H1 (cell line): ENCODE measurements around the gene TNFRSF8. TPM values are rescaled to one million over a fixed set of nuclear protein-coding genes. Genes with fewer than 3 reads are reported as not detected.

ENCODE experiments used
- CTCF ChIA-PET: fragments of 300-600 bp; sonication (Branson Sonifier 250); formaldehyde crosslinking; loops from one replicate; lab custom pipeline; 2021; ENCODE audit not compliant: partially characterized antibody; lab: Charles Lee
- POLR2A ChIA-PET: fragments of 300-600 bp; sonication (Branson Sonifier 250); formaldehyde crosslinking; loops from one replicate; lab custom pipeline; 2021; ENCODE audit warnings: inconsistent platforms; ENCODE audit not compliant: partially characterized antibody; lab: Charles Lee
- DNase-seq, 2 experiments: peaks; one replicate each; pipeline versions ENCODE4 v3.0.0 to v3.0.0-alpha.2; 2010 to 2022; ENCODE audit warnings: low spot score in 2 of 2, low read depth in 1 of 2, mixed read lengths in 1 of 2
- FAIRE-seq: peaks from 2 replicates; lab custom pipeline; 2011; peaks lifted over from hg19 to GRCh38; lab: Jason Lieb, UNC
- H2AFZ ChIP-seq: 2 replicates; pipeline ENCODE4 v1.8.1; 2012; ENCODE audit warnings: low read length, inconsistent platforms
- H2AK5ac ChIP-seq: 2 replicates; pipeline ENCODE4 v1.6.1; 2013; ENCODE audit warnings: low read depth, low read length
- H2BK120ac ChIP-seq: replicated peaks from 2 replicates; pipeline ENCODE3; 2013; ENCODE audit warnings: low read depth, low read length, inconsistent platforms
- H2BK12ac ChIP-seq: 2 replicates; pipeline ENCODE4 v1.6.1; 2013; ENCODE audit warnings: low read depth, low read length
- H2BK15ac ChIP-seq: 2 replicates; pipeline ENCODE4 v1.6.1; 2013; ENCODE audit warnings: low read length
- H2BK20ac ChIP-seq: 2 replicates; pipeline ENCODE4 v1.6.1; 2013; ENCODE audit warnings: low read length
- H2BK5ac ChIP-seq: 2 replicates; pipeline ENCODE4 v1.6.1; 2013; ENCODE audit warnings: low read depth, low read length
- H3K14ac ChIP-seq: 2 replicates; pipeline ENCODE4 v1.6.1; 2013; ENCODE audit warnings: inconsistent platforms; ENCODE audit not compliant: insufficient read length
- H3K18ac ChIP-seq: 2 replicates; pipeline ENCODE4 v1.6.1; 2013; ENCODE audit warnings: low read length; ENCODE audit errors: extremely low read depth
- H3K23ac ChIP-seq: 2 replicates; pipeline ENCODE4 v1.6.1; 2013; ENCODE audit warnings: inconsistent platforms; ENCODE audit not compliant: insufficient read length
- H3K23me2 ChIP-seq: 2 replicates; pipeline ENCODE4 v1.6.1; 2013; ENCODE audit warnings: low read depth, low read length
- H3K27ac ChIP-seq: 2 replicates; pipeline ENCODE4 v1.6.1; 2011; ENCODE audit warnings: low read depth, low read length, inconsistent platforms
- H3K27me3 ChIP-seq, 4 experiments: replicated peaks in 1 of 4; 1 replicate in 1 of 4; 2 replicates in 3 of 4; pipeline versions ENCODE4 v1.6.1 to v1.8.1; 2011 to 2013; ENCODE audit warnings: low read length in 3 of 4, mild to moderate bottlenecking in 3 of 4, inconsistent platforms in 2 of 4, mixed read lengths in 2 of 4, moderate library complexity in 1 of 4; ENCODE audit not compliant: control insufficient read depth in 3 of 4, insufficient read depth in 3 of 4; ENCODE audit errors: extremely low read depth in 1 of 4
- H3K36me3 ChIP-seq, 4 experiments: 2 replicates each; pipeline versions ENCODE4 v1.6.1 to v1.8.1; 2011 to 2013; ENCODE audit warnings: mild to moderate bottlenecking in 4 of 4, low read length in 3 of 4, moderate library complexity in 2 of 4, control low read depth in 1 of 4, inconsistent platforms in 1 of 4; ENCODE audit not compliant: insufficient read depth in 4 of 4, control insufficient read depth in 2 of 4
- H3K4ac ChIP-seq: replicated peaks from 2 replicates; pipeline ENCODE3; 2013; ENCODE audit warnings: low read length, low read depth, mixed read lengths, inconsistent platforms; ENCODE audit not compliant: insufficient read length
- H3K4me1 ChIP-seq, 4 experiments: replicated peaks in 1 of 4; 1 replicate in 1 of 4; 2 replicates in 3 of 4; pipeline versions ENCODE4 v1.6.1 to v1.8.1; 2011 to 2013; ENCODE audit warnings: low read length in 3 of 4, inconsistent platforms in 2 of 4, mixed read lengths in 1 of 4; ENCODE audit not compliant: insufficient read depth in 4 of 4, control insufficient read depth in 3 of 4
- H3K4me2 ChIP-seq, 2 experiments: 2 replicates each; pipeline versions ENCODE4 v1.6.1 to v1.8.1; 2011 to 2013; ENCODE audit warnings: low read depth in 2 of 2, low read length in 2 of 2, control low read depth in 1 of 2, inconsistent platforms in 1 of 2, mild to moderate bottlenecking in 1 of 2; ENCODE audit not compliant: insufficient read depth in 1 of 2
- H3K4me3 ChIP-seq, 4 experiments: fragments of 200-600, 300-600 bp in 1 of 4; sonication (generic), shearing (Covaris generic), sonication (Bioruptor Twin) in 1 of 4; 2 replicates each; pipeline versions ENCODE4 v1.5.1 to v1.8.1; 2011 to 2016; ENCODE audit warnings: low read length in 4 of 4, low read depth in 3 of 4, control low read depth in 2 of 4, inconsistent platforms in 2 of 4, mild to moderate bottlenecking in 2 of 4, mixed read lengths in 1 of 4, moderate library complexity in 1 of 4; ENCODE audit not compliant: insufficient read depth in 2 of 4; ENCODE audit errors: extremely low read depth in 1 of 4
- H3K56ac ChIP-seq: replicated peaks from 2 replicates; pipeline ENCODE3; 2013; ENCODE audit warnings: low read depth, mild to moderate bottlenecking, mixed read lengths, low read length, inconsistent platforms; ENCODE audit not compliant: insufficient read length
- H3K79me1 ChIP-seq: 2 replicates; pipeline ENCODE4 v1.6.1; 2013; ENCODE audit warnings: low read depth, low read length, control low read depth
- H3K79me2 ChIP-seq, 2 experiments: 2 replicates each; pipeline versions ENCODE4 v1.6.1 to v1.8.1; 2012 to 2013; ENCODE audit warnings: low read length in 2 of 2, mild to moderate bottlenecking in 2 of 2, inconsistent platforms in 1 of 2; ENCODE audit not compliant: insufficient read depth in 2 of 2, control insufficient read depth in 1 of 2
- H3K9ac ChIP-seq, 4 experiments: replicated peaks in 1 of 4; 1 replicate in 1 of 4; 2 replicates in 3 of 4; pipeline versions ENCODE4 v1.6.1 to v1.8.1; 2011 to 2013; ENCODE audit warnings: low read depth in 3 of 4, low read length in 3 of 4, control low read depth in 2 of 4, mild to moderate bottlenecking in 2 of 4, moderate library complexity in 2 of 4, inconsistent platforms in 1 of 4; ENCODE audit errors: extremely low read depth in 1 of 4
- H3K9me3 ChIP-seq, 2 experiments: 2 replicates each; pipeline versions ENCODE4 v1.6.1 to v1.8.1; 2012 to 2013; ENCODE audit warnings: mild to moderate bottlenecking in 2 of 2, moderate library complexity in 2 of 2, control low read depth in 1 of 2, inconsistent platforms in 1 of 2, low read depth in 1 of 2, low read length in 1 of 2, mixed read lengths in 1 of 2; ENCODE audit not compliant: insufficient read depth in 2 of 2
- H4K20me1 ChIP-seq, 2 experiments: replicated peaks in 1 of 2; 2 replicates each; pipeline versions ENCODE3 to v1.8.1; 2011 to 2013; ENCODE audit warnings: inconsistent platforms in 2 of 2, low read length in 2 of 2, mild to moderate bottlenecking in 1 of 2; ENCODE audit not compliant: insufficient read depth in 2 of 2, control insufficient read depth in 1 of 2
- H4K5ac ChIP-seq: 2 replicates; pipeline ENCODE4 v1.6.1; 2013; ENCODE audit warnings: low read length, low read depth, mixed read lengths, inconsistent platforms; ENCODE audit not compliant: insufficient read length
- H4K8ac ChIP-seq: 2 replicates; pipeline ENCODE4 v1.8.0; 2013; ENCODE audit warnings: mild to moderate bottlenecking, moderate library complexity, low read length, inconsistent platforms; ENCODE audit not compliant: insufficient read depth; ENCODE audit errors: extremely low read depth
- H4K91ac ChIP-seq: replicated peaks from 2 replicates; pipeline ENCODE3; 2013; ENCODE audit warnings: low read length, mixed read lengths, inconsistent platforms; ENCODE audit not compliant: insufficient read length
- KDM1A ChIP-seq: fragments of 200-600, 300-600 bp; sonication (generic); IDR thresholded peaks from 2 replicates; pipeline ENCODE4 v1.7.1; 2016; ENCODE audit warnings: mild to moderate bottlenecking, low read length, borderline replicate concordance
- RAD21 ChIP-seq, 2 experiments: IDR thresholded peaks in 1 of 2; conservative IDR thresholded peaks in 1 of 2; 2 replicates each; pipeline ENCODE4 v1.6.1; 2011; ENCODE audit warnings: low read depth in 2 of 2, low read length in 2 of 2, improper control_type of control experiment in 1 of 2, inconsistent platforms in 1 of 2, mild to moderate bottlenecking in 1 of 2, moderate library complexity in 1 of 2
- WGBS, 2 experiments: shearing (Covaris generic) in 1 of 2; methylation state at CpG; one replicate each; pipeline versions ENCODE4 v1.1.6 to v1.1.7; 2013 to 2015; ENCODE audit warnings: low lambda C conversion rate in 2 of 2, mixed read lengths in 2 of 2, inconsistent platforms in 1 of 2, low coverage in 1 of 2, missing lambda C conversion rate in 1 of 2; ENCODE audit not compliant: insufficient replicate concordance in 2 of 2, insufficient coverage in 1 of 2, insufficient read length in 1 of 2; ENCODE audit errors: extremely low coverage in 1 of 2, missing lambda C conversion rate in 1 of 2; 5-methylcytosine and 5-hydroxymethylcytosine counted together
- polyA plus RNA-seq, 7 experiments: library from polyadenylated mRNA; depleted of rRNA in 3 of 7; stranded (reverse) in 5 of 7; unstranded in 2 of 7; fragments of >200 nt in 5 of 7; fragments of 200-250 nt in 2 of 7; gene quantifications; 1 replicate in 5 of 7; 2 replicates in 1 of 7; 4 replicates in 1 of 7; pipeline versions ENCODE4 v1.2.1 to v1.2.3, GENCODE V29; 2011 to 2013; ENCODE audit warnings: missing spikeins in 2 of 7, mixed read lengths in 2 of 7
- total RNA-seq: library from RNA; stranded (reverse); fragmentation: NEBNext Ultra II Directional; extraction: Animal tissue kit (Norgen Biotek cat#: 25700); gene quantifications from 2 replicates; pipeline ENCODE4 v1.2.1, GENCODE V29; 2021

TNFRSF8 gene
- total and polyA plus RNA-seq, 2 of the 8 experiments (the other 6 are each of a cell fraction or from before 2014, with no cell fraction given), result 23.2 to 32.7 TPM

- H4K5ac ChIP-seq, result no peak overlapping the region
- TF ChIP-seq KDM1A, result no peak
- TF ChIP-seq RAD21 (IDR thresholded peaks at IDR 0.05 in 1 of 2, conservative IDR thresholded peaks at IDR 0.05 in 1 of 2; ENCODE audit: low read depth in 2 of 2, low read length in 2 of 2), result no peak
- CTCF ChIA-PET, result interaction anchor here (0.7 to 5.0 kb wide), 16 partner anchors 9 to 98 kb away, joined by 3 to 29 read pairs (median 4); no protein-coding TSS in a partner anchor
- H2BK12ac ChIP-seq, result no peak overlapping the region
- no peak overlapping the region for H3K4me3 ChIP-seq
- POLR2A ChIA-PET, result interaction anchor here (0.9 to 2.4 kb wide), 2 partner anchors 10 kb away, joined by 4 to 10 read pairs; partner anchors contain the start of gene TNFRSF1B
- H2BK15ac ChIP-seq, result no peak overlapping the region
- H4K20me1 ChIP-seq, result no peaks in the 10 kb centered on the region
- no peak overlapping the region for H3K14ac ChIP-seq
- H3K23me2 ChIP-seq, result no peaks in the 10 kb centered on the region
- no peak overlapping the region for H2BK120ac ChIP-seq
- H3K18ac ChIP-seq, result no peak overlapping the region
- WGBS, 2 experiments, result 84% methylated on average over 20 of the region's 24 CpGs; no CpG with 5 or more reads in 1 of the 2 experiments
- H3K79me1 ChIP-seq, result no peaks in the 10 kb centered on the region
- peaks cover 0 to 16% (median 2%) of the 10 kb centered on the region in 4 experiments; a peak in 3 of 7 replicates for H3K4me1 ChIP-seq
- H2BK5ac ChIP-seq, result no peak overlapping the region
- H3K36me3 ChIP-seq, result no peaks in the 10 kb centered on the region
- no peak overlapping the region for H2AFZ ChIP-seq
- no peak overlapping the region for H3K56ac ChIP-seq
- H3K79me2 ChIP-seq, result no peaks in the 10 kb centered on the region
- H2BK20ac ChIP-seq, result no peak overlapping the region
- H3K23ac ChIP-seq, result no peak overlapping the region
- H3K27ac ChIP-seq, result no peak overlapping the region
- no peak overlapping the region for H2AK5ac ChIP-seq
- no peak overlapping the region for H3K4ac ChIP-seq
- no peaks in the 10 kb centered on the region for H3K9me3 ChIP-seq
- H3K9ac ChIP-seq, result no peak overlapping the region
- H3K4me2 ChIP-seq, result no peak overlapping the region
- H4K91ac ChIP-seq, result peak overlapping the region; percentile 0
- no peak for DNase-seq
- FAIRE-seq, result no peak
- peak overlapping the region; percentile 12; the same call in 1 of the 2 replicates for H4K8ac ChIP-seq
- no peaks in the 10 kb centered on the region for H3K27me3 ChIP-seq
Observed at GRCh38 chr1:12177156-12177998, 114.3 kb downstream of the TNFRSF8 start.
